ENCODE results near the gene PHACTR3. TPM values are rescaled to one million over a fixed set of nuclear protein-coding genes. Genes with fewer than 3 reads are reported as not detected.

The PHACTR3 gene
- total RNA-seq, 1 experiment from 2014 or later: 10.0 TPM

- Mint-ChIP-seq H3K36me3 (ENCODE audit: insufficient read depth, unreplicated experiment) (no peaks in the 10 kb centered on the region), H3K4me3 (ENCODE audit: low read depth, unreplicated experiment) (no peak overlapping the region), H3K9me3 (ENCODE audit: low read depth, unreplicated experiment) (peaks cover 3% of the 10 kb centered on the region), H3K27me3 (ENCODE audit: unreplicated experiment) (peaks cover 71% of the 10 kb centered on the region), H3K27ac (ENCODE audit: unreplicated experiment) (no peak overlapping the region), H3K4me1 (ENCODE audit: low read depth, unreplicated experiment) (no peaks in the 10 kb centered on the region)
- no peak for TF ChIP-seq CTCF (IDR thresholded peaks at IDR 0.05; ENCODE audit: unreplicated experiment)
- CTCF ChIA-PET: no interaction called here
- DNase-seq: no peak
- intact Hi-C loops (cut with micrococcal nuclease; ENCODE audit: unreplicated experiment): no loop called here
- no TSS peak for BruUV-seq (replicated peaks)
Observed at GRCh38 chr20:59647271-59647670, 42.9 kb downstream of the PHACTR3 start.

GRCh38 chr20:59648466-59649070 lies 44.2 kb downstream of the PHACTR3 start:
- BruUV-seq (replicated peaks): no TSS peak

GRCh38 chr20:59650418-59650817 lies 46.1 kb downstream of the PHACTR3 start:
- CTCF ChIA-PET: no interaction called here
- Mint-ChIP-seq H3K4me1 (ENCODE audit: low read depth, unreplicated experiment) (no peaks in the 10 kb centered on the region), H3K27ac (ENCODE audit: unreplicated experiment) (no peak overlapping the region), H3K4me3 (ENCODE audit: low read depth, unreplicated experiment) (no peak overlapping the region), H3K9me3 (ENCODE audit: low read depth, unreplicated experiment) (peaks cover 3% of the 10 kb centered on the region), H3K27me3 (ENCODE audit: unreplicated experiment) (peaks cover 53% of the 10 kb centered on the region), H3K36me3 (ENCODE audit: insufficient read depth, unreplicated experiment) (no peaks in the 10 kb centered on the region)
- no peak for TF ChIP-seq CTCF (IDR thresholded peaks at IDR 0.05; ENCODE audit: unreplicated experiment)
- DNase-seq: no peak
- intact Hi-C loops (cut with micrococcal nuclease; ENCODE audit: unreplicated experiment): no loop called here
- BruUV-seq (replicated peaks): no TSS peak

More at GRCh38 chr20:59648466-59649070, 44.2 kb downstream of the PHACTR3 start:
- Mint-ChIP-seq H3K4me1 (ENCODE audit: low read depth, unreplicated experiment) (no peaks in the 10 kb centered on the region), H3K36me3 (ENCODE audit: insufficient read depth, unreplicated experiment) (no peaks in the 10 kb centered on the region), H3K4me3 (ENCODE audit: low read depth, unreplicated experiment) (no peak overlapping the region), H3K27ac (ENCODE audit: unreplicated experiment) (no peak overlapping the region), H3K9me3 (ENCODE audit: low read depth, unreplicated experiment) (peaks cover 3% of the 10 kb centered on the region), H3K27me3 (ENCODE audit: unreplicated experiment) (peaks cover 65% of the 10 kb centered on the region)
- intact Hi-C loops (cut with micrococcal nuclease; ENCODE audit: unreplicated experiment): no loop called here
- CTCF ChIA-PET: no interaction called here
- DNase-seq: no peak
- no peak for TF ChIP-seq CTCF (IDR thresholded peaks at IDR 0.05; ENCODE audit: unreplicated experiment)

GRCh38 chr20:59652381-59652780 lies 48.0 kb downstream of the PHACTR3 start:
- Mint-ChIP-seq H3K4me3 (ENCODE audit: low read depth, unreplicated experiment) (no peak overlapping the region), H3K36me3 (ENCODE audit: insufficient read depth, unreplicated experiment) (no peaks in the 10 kb centered on the region), H3K27ac (ENCODE audit: unreplicated experiment) (no peak overlapping the region), H3K4me1 (ENCODE audit: low read depth, unreplicated experiment) (no peaks in the 10 kb centered on the region), H3K9me3 (ENCODE audit: low read depth, unreplicated experiment) (peaks cover 3% of the 10 kb centered on the region), H3K27me3 (ENCODE audit: unreplicated experiment) (peaks cover 45% of the 10 kb centered on the region)
- BruUV-seq (replicated peaks): no TSS peak
- no peak for DNase-seq
- CTCF ChIA-PET: no interaction called here
- TF ChIP-seq CTCF (IDR thresholded peaks at IDR 0.05; ENCODE audit: unreplicated experiment): no peak
- intact Hi-C loops (cut with micrococcal nuclease; ENCODE audit: unreplicated experiment): no loop called here
